Measurements from ENCODE around the gene PLIN4.

Gene PLIN4

DNA sequence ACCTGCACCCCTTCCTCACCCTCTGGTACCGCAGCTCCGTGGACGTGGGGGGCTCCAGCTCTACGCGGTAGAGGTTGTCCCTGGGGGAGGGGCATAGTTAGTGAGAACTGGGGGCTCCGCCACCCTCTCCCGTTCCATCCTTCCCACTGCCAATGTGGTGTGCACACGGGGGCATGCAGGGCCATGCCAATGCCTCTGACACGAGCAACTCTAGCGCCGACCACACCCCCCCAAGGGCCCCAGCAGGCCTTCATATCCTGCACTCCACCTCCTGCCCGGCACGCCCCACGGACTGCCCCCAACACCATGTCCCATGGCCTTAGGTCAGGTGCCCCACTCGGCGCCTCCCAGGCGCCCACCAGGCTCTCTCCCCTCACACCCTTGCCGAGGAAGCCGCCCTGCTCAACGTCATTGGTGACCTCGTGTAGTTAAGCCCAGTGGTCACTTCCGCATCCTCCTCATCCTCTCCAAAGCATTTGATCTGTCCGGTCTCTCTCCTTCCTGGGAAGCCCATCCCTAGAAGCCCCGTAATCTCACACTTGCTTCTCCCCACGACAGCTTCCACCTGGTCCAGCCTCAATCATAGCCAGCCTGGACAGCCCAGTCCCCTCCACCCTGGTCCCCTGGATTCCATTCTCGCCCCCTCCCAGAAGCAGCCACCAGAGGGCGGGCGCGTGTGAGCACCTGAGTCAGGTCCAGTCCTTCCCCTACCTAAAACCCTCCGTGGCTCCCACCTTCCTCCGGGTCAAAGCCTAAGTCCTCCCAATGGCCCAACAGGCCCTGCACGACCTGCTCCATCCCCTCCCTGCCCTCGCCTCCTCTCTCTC is 39.1 kb upstream of the PLIN4 start:
- TF ChIP-seq, protein P1, sequence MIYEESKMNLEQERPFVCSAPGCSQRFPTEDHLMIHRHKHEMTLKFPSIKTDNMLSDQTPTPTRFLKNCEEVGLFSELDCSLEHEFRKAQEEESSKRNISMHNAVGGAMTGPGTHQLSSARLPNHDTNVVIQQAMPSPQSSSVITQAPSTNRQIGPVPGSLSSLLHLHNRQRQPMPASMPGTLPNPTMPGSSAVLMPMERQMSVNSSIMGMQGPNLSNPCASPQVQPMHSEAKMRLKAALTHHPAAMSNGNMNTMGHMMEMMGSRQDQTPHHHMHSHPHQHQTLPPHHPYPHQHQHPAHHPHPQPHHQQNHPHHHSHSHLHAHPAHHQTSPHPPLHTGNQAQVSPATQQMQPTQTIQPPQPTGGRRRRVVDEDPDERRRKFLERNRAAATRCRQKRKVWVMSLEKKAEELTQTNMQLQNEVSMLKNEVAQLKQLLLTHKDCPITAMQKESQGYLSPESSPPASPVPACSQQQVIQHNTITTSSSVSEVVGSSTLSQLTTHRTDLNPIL (CRISPR knock-in tag; IDR thresholded peaks at IDR 0.05; ENCODE audit: low read depth), result no peak
- TF ChIP-seq RARB (CRISPR knock-in tag; IDR thresholded peaks at IDR 0.05), result no peak
- TF ChIP-seq, protein P2, sequence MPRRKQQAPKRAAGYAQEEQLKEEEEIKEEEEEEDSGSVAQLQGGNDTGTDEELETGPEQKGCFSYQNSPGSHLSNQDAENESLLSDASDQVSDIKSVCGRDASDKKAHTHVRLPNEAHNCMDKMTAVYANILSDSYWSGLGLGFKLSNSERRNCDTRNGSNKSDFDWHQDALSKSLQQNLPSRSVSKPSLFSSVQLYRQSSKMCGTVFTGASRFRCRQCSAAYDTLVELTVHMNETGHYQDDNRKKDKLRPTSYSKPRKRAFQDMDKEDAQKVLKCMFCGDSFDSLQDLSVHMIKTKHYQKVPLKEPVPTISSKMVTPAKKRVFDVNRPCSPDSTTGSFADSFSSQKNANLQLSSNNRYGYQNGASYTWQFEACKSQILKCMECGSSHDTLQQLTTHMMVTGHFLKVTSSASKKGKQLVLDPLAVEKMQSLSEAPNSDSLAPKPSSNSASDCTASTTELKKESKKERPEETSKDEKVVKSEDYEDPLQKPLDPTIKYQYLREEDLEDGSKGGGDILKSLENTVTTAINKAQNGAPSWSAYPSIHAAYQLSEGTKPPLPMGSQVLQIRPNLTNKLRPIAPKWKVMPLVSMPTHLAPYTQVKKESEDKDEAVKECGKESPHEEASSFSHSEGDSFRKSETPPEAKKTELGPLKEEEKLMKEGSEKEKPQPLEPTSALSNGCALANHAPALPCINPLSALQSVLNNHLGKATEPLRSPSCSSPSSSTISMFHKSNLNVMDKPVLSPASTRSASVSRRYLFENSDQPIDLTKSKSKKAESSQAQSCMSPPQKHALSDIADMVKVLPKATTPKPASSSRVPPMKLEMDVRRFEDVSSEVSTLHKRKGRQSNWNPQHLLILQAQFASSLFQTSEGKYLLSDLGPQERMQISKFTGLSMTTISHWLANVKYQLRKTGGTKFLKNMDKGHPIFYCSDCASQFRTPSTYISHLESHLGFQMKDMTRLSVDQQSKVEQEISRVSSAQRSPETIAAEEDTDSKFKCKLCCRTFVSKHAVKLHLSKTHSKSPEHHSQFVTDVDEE (CRISPR knock-in tag; IDR thresholded peaks at IDR 0.05), result no peak
- TF ChIP-seq, protein P3, sequence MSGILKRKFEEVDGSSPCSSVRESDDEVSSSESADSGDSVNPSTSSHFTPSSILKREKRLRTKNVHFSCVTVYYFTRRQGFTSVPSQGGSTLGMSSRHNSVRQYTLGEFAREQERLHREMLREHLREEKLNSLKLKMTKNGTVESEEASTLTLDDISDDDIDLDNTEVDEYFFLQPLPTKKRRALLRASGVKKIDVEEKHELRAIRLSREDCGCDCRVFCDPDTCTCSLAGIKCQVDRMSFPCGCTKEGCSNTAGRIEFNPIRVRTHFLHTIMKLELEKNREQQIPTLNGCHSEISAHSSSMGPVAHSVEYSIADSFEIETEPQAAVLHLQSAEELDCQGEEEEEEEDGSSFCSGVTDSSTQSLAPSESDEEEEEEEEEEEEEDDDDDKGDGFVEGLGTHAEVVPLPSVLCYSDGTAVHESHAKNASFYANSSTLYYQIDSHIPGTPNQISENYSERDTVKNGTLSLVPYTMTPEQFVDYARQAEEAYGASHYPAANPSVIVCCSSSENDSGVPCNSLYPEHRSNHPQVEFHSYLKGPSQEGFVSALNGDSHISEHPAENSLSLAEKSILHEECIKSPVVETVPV (CRISPR knock-in tag; IDR thresholded peaks at IDR 0.05), result no peak
- TF ChIP-seq GLIS3 (CRISPR knock-in tag; IDR thresholded peaks at IDR 0.05), result no peak
- no peak for TF ChIP-seq ZNF565 (CRISPR knock-in tag; conservative IDR thresholded peaks at IDR 0.05; ENCODE audit: low read depth)
- TF ChIP-seq TOX (CRISPR knock-in tag; IDR thresholded peaks at IDR 0.05; ENCODE audit: borderline replicate concordance), result no peak
- TF ChIP-seq TCF4 (CRISPR knock-in tag; IDR thresholded peaks at IDR 0.05; ENCODE audit: borderline replicate concordance), result no peak
- no peak for TF ChIP-seq CSDC2 (CRISPR knock-in tag; IDR thresholded peaks at IDR 0.05)
- peak; percentile 24; the same call in 2 of the 3 replicates for ATAC-seq

- TF ChIP-seq OSR1 (CRISPR knock-in tag; IDR thresholded peaks at IDR 0.05) (no peak), TCF4 (CRISPR knock-in tag; IDR thresholded peaks at IDR 0.05; ENCODE audit: borderline replicate concordance) (no peak), POU6F1 (CRISPR knock-in tag; IDR thresholded peaks at IDR 0.05; ENCODE audit: borderline replicate concordance, low read depth) (no peak), ZFP3 (CRISPR knock-in tag; IDR thresholded peaks at IDR 0.05) (no peak), ESRRG (CRISPR knock-in tag; IDR thresholded peaks at IDR 0.05) (no peak), CSDC2 (CRISPR knock-in tag; IDR thresholded peaks at IDR 0.05) (no peak), ZNF8 (CRISPR knock-in tag; IDR thresholded peaks at IDR 0.05) (no peak), PPARA (CRISPR knock-in tag; IDR thresholded peaks at IDR 0.05; ENCODE audit: borderline replicate concordance) (no peak), ZNF565 (CRISPR knock-in tag; conservative IDR thresholded peaks at IDR 0.05; ENCODE audit: low read depth) (no peak), BACH2 (CRISPR knock-in tag; IDR thresholded peaks at IDR 0.05; ENCODE audit: borderline replicate concordance) (no peak), ZFP30 (CRISPR knock-in tag; IDR thresholded peaks at IDR 0.05) (no peak), RARB (CRISPR knock-in tag; IDR thresholded peaks at IDR 0.05) (no peak), ARNTL (CRISPR knock-in tag; IDR thresholded peaks at IDR 0.05; ENCODE audit: borderline replicate concordance, low read depth) (no peak), GLIS3 (CRISPR knock-in tag; IDR thresholded peaks at IDR 0.05) (no peak), ZC3H10 (CRISPR knock-in tag; IDR thresholded peaks at IDR 0.05) (no peak), ZNF70 (CRISPR knock-in tag; IDR thresholded peaks at IDR 0.05) (no peak)
- TF ChIP-seq, protein P4, sequence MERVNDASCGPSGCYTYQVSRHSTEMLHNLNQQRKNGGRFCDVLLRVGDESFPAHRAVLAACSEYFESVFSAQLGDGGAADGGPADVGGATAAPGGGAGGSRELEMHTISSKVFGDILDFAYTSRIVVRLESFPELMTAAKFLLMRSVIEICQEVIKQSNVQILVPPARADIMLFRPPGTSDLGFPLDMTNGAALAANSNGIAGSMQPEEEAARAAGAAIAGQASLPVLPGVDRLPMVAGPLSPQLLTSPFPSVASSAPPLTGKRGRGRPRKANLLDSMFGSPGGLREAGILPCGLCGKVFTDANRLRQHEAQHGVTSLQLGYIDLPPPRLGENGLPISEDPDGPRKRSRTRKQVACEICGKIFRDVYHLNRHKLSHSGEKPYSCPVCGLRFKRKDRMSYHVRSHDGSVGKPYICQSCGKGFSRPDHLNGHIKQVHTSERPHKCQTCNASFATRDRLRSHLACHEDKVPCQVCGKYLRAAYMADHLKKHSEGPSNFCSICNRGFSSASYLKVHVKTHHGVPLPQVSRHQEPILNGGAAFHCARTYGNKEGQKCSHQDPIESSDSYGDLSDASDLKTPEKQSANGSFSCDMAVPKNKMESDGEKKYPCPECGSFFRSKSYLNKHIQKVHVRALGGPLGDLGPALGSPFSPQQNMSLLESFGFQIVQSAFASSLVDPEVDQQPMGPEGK (CRISPR knock-in tag; IDR thresholded peaks at IDR 0.05; ENCODE audit: borderline replicate concordance), result no peak
- TF ChIP-seq, protein P3 (CRISPR knock-in tag; IDR thresholded peaks at IDR 0.05), result no peak
- TF ChIP-seq, protein P1 (CRISPR knock-in tag; IDR thresholded peaks at IDR 0.05; ENCODE audit: low read depth), result no peak
- peak; percentile 83 for ATAC-seq
Measured at GRCh38 chr19:4556597-4557127, 38.4 kb upstream of the PLIN4 start.
